GM12872 (cell line): ENCODE results near the gene DNAJB6.

Experiments
- CTCF ChIP-seq: IDR thresholded peaks from 3 replicates; pipeline ENCODE4 v1.5.1; 2011; ENCODE audit warnings: low read depth, mild to moderate bottlenecking, low read length, moderate library complexity; ENCODE audit not compliant: insufficient read depth

DNAJB6 gene

GRCh38 chr7:157395206-157395605 lies 58.4 kb downstream of the DNAJB6 start:
- TF ChIP-seq CTCF: no peak

- no peak for TF ChIP-seq CTCF
Measured at GRCh38 chr7:157396316-157397035, 59.7 kb downstream of the DNAJB6 start.

GRCh38 chr7:157397036-157397720 lies 60.4 kb downstream of the DNAJB6 start:
- TF ChIP-seq CTCF: no peak

GRCh38 chr7:157397731-157398691 lies 61.2 kb downstream of the DNAJB6 start:
- TF ChIP-seq CTCF: peak; percentile 50; the same call in 2 of the 3 replicates

GRCh38 chr7:157399086-157399687 lies 62.4 kb downstream of the DNAJB6 start:
- TF ChIP-seq CTCF: no peak

- TF ChIP-seq CTCF: no peak
Measured at GRCh38 chr7:157400171-157400860, 63.5 kb downstream of the DNAJB6 start.
